IMR-90 (cell line): ENCODE results near the gene CPA3.

Source experiments
- CEBPB ChIP-seq: IDR thresholded peaks from 2 replicates; pipeline ENCODE4 v1.6.1; 2012; ENCODE audit warnings: low read depth, low read length, improper control_type of control experiment
- MAFK ChIP-seq: IDR thresholded peaks from 2 replicates; pipeline ENCODE4 v1.6.1; 2012; ENCODE audit warnings: low read depth, low read length, improper control_type of control experiment
- MAZ ChIP-seq: IDR thresholded peaks from 2 replicates; pipeline ENCODE4 v1.6.1; 2012; ENCODE audit warnings: low read depth, mild to moderate bottlenecking, low read length, improper control_type of control experiment, moderate library complexity, borderline replicate concordance
- NFE2L2 ChIP-seq: fragments of 150-350 bp; IDR thresholded peaks from 2 replicates; pipeline ENCODE4 v1.6.1; 2016; ENCODE audit warnings: low read depth, mild to moderate bottlenecking, low read length
- POLR2A ChIP-seq: IDR thresholded peaks from 2 replicates; pipeline ENCODE4 v1.6.1; 2012; ENCODE audit warnings: mild to moderate bottlenecking, low read depth, low read length
- TF ChIP-seq, protein P1 (sequence below): conservative IDR thresholded peaks from 2 replicates; pipeline ENCODE4 v1.5.1; 2012; ENCODE audit warnings: mild to moderate bottlenecking, low read depth, low read length, improper control_type of control experiment

DNA sequence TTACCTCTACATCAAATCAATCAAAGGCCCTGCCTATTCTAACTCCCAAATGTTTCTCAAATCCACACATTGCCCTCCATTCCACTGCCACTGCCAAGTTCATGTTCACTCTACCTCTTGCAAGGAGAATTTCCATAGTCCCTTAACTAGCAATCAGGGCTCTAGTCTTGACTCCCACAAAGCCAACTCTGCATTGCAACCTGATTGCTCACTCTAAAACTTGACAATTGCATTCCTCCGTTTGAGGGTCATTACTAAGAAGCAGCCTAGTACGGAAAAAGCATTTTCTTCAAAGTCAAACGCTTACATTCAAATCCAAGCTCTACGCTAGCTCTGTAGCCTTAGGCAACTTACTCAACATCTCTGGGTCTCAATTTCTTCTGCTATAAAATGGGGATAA, 1.2 kb downstream of the CPA3 start:
- no peak for TF ChIP-seq CEBPB
- no peak for TF ChIP-seq MAZ
- TF ChIP-seq, protein P1, sequence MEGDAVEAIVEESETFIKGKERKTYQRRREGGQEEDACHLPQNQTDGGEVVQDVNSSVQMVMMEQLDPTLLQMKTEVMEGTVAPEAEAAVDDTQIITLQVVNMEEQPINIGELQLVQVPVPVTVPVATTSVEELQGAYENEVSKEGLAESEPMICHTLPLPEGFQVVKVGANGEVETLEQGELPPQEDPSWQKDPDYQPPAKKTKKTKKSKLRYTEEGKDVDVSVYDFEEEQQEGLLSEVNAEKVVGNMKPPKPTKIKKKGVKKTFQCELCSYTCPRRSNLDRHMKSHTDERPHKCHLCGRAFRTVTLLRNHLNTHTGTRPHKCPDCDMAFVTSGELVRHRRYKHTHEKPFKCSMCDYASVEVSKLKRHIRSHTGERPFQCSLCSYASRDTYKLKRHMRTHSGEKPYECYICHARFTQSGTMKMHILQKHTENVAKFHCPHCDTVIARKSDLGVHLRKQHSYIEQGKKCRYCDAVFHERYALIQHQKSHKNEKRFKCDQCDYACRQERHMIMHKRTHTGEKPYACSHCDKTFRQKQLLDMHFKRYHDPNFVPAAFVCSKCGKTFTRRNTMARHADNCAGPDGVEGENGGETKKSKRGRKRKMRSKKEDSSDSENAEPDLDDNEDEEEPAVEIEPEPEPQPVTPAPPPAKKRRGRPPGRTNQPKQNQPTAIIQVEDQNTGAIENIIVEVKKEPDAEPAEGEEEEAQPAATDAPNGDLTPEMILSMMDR = no peak
- TF ChIP-seq MAFK = no peak
- TF ChIP-seq NFE2L2 = no peak
- TF ChIP-seq POLR2A = no peak
